HS-5 (cell line): Measurements from ENCODE around the gene ZFR2.
A peak's percentile ranks its signal among the peaks of the same experiment; 100 is the strongest.
"Not testable (repeated sequence)": the region's sequence is repeated elsewhere in the genome, so short reads cannot be mapped to it uniquely, and the experiment has no call there.

Source experiments
- DNase-seq: peaks from one replicate; pipeline ENCODE4 v3.0.0-alpha.2; 2012; ENCODE audit warnings: low read depth

The ZFR2 gene

GRCh38 chr19:3868770-3869456, at the start of gene ZFR2:
Gene ZFR2, minus strand, starts transcription at chr19:3869038. Its CDS starts 21 bp downstream, at chr19:3869017.
- peak; percentile 73 for DNase-seq

DNA sequence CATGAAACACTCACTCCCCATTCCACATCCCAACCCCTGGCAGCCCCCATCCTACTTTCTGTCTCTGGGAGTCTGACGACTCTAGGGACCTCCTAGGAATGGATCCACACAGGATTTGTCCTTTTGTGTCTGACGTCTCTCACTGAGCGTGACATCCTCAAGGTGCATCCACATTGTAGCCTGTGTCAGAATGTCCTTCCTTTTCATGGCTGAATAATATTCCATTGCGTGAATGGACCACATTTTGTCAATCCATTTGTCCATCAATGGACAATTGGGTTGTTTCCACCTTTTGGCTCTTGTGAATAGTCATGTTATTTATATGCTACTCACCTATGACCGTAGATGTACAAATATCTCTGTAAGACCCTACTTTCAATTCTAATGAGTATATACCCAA, 47.2 kb upstream of the ZFR2 start:
- DNase-seq: no peak

- DNase-seq: no peak
Measured at GRCh38 chr19:3914199-3914598, 45.4 kb upstream of the ZFR2 start.

DNA sequence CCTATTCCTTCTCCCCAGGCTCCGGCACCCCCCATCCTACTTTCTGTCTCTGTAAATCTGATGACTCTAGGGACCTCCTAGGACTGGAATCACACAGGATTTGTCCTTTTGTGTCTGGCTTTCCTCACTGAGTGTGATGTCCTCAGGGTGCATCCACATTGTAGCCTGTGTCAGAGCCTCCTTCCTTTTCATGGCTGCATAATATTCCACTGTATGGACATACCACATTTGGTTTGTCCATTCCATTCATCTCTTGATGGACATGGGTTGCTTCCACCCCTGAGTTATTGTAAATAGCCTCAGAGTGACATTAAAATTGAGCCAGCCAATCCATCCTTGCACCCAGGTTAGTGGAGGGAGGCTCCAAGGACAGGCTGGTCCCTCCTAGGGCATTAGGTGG, 41.3 kb upstream of the ZFR2 start:
- DNase-seq: no peak

DNA sequence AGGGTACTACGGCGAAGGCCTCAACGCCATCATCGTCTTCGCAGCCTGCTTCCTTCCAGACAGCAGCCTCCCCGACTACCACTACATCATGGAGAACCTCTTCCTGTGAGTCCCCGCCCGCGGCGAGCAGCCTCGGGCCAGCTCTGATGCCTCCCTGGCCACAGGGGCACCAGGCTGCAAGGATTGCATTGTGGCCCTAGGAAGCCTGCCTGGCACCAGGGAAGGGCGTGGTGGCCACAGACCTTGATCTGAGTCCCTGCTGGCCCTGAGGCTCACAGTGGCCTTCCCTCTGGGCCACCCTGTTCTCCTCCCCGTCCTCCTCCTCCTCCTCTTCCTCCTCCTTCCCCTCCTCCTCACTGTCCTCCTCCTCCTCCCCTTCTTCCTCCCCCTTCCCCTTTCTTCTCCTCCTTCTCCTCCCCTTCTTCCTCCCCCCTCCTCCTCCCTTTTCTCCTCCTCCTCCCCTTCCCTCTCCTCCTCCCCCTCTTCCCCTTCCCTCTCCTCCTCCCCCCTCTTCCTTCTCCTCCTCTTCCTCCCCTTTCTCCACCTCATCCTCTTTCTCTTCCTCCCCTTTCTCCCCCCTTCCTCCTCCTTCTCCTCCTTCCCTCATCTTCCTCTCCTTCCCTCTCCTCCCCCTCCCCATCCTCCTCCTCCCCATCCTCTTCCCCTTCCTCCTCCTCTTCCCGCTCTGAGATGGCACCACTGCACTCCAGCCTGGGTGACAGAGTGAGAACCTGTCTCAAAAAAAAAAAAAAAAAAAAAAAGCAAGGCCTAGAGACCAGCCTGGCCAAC, 39.6 kb upstream of the ZFR2 start:
- DNase-seq: no peak

DNA sequence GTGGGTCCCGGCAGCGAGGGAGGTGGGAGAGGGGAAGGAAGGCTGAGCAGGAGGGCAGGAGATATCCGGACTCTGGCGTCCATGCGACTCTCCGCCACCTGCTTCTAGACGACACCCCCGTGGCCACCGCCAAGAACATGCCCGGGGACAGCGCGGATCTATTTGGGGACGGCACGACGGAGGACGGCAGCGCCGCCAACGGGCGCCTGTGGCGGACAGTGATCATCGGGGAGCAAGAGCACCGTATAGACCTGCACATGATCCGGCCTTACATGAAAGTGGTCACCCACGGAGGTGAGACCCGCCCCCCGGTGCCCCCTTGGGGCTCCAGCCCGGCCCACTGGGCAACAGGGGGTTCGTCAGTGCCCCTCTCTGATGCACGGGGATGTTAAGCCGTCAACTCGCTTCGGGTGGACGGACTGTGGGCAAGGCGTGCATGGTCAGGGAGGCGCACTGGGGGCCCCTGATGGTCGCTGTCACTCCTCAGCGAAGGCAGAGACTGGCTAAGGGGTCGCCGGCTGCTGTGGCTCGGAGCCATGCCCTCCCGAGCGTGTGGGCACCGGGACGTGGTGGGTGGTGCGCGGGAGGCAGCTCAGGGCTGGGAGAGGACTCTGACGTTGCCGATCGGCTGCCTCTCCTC, 38.9 kb upstream of the ZFR2 start:
- DNase-seq: no peak

GRCh38 chr19:3904233-3904632, 35.4 kb upstream of the ZFR2 start:
- no peak for DNase-seq

GRCh38 chr19:3902317-3902973, 33.6 kb upstream of the ZFR2 start:
- DNase-seq: no peak

GRCh38 chr19:3899531-3900294, 30.9 kb upstream of the ZFR2 start:
- no peak for DNase-seq

DNA sequence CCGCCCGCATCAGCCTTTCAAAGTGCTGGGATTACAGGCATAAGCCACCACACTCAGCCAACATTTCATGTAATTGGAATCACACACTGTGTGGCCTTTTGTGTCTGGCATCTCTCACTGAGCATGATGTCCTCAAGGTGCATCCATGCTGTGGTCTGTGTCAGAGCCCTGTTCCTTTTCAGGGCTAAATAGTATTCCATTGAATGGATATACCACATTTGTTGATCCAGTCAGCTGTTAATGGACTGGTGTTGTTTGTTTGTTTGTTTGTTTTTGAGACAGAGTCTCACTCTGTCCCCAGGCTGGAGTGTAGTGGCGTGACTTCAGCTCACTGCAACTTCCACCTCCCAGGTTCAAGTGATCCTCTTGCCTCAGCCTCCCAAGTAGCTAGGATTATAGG, 29.6 kb upstream of the ZFR2 start:
- DNase-seq: no peak

- no peak for DNase-seq
Measured at GRCh38 chr19:3897936-3898335, 29.1 kb upstream of the ZFR2 start.

- no peak for DNase-seq
Measured at GRCh38 chr19:3895788-3896187, 26.9 kb upstream of the ZFR2 start.

DNA sequence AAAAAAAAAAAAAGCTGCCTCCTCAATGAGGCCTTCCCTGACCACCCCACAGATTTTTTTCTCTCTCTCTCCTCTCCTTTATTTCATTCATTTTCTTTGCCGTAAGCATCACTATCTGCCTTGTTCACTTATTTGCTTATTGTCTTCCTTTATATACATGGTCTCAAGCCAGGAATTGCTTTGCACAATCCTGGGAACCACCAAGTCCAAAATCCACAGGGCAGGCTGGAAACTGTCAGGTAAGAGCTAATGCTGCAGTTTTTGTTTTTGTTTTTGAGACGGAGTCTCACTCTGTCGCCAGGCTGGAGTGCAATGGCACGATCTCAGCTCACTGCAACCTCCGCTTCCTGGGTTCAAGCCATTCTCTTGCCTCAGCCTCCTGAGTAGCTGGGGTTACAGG, 26.1 kb upstream of the ZFR2 start:
- not testable (repeated sequence) for DNase-seq

DNA sequence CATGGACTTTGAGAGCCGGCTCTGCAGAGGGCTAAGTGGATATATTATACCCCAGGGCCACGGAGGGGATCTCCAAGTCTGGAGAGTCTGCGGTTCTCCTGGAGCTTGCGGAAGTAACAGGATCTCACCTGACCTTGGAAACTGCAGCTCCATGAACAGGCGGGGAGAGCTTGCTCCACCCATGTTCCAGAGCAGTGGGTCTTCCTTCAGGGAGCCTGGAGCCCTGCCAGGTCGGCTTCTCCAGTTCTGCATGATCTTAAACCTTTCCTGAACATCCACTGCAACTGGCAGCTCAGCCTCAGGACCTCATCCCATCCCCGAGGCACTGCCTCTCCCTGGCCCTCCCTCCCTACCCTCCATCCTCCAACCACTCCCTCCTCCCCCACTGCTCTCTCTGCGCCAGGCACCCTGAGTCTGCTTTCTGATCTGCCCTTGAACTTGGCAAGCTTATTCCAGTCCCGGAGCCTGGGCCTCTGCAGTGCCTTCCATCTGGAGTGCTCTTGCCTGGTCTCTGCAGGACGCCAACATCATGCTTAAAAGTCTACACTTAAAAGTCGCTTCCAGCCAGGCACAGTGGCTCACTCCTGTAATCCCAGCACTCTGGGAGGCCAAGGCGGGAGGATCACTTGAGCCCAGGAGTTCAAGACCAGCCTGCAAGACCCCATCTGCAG, 24.8 kb upstream of the ZFR2 start:
- no peak for DNase-seq

DNA sequence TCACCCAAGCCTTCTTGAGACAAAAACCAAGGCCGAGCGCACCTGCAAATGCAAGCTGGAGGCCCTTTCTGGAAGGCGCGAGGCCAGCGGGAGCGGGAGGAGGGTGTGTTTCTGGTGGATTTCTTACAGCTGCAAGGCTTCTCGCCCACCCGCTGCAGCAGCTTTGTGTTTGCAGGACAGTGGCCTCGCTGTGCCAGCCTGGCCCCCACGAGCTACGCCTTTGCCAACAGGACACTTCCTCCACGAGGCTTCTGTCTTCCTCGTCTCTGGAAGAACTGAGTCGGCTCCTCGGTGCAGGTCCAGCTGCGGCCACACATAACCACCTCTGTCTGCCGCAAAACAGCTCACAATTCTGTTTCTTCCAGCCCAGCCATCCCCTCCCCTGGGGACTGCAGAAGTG, 21.8 kb upstream of the ZFR2 start:
- DNase-seq: no peak

DNA sequence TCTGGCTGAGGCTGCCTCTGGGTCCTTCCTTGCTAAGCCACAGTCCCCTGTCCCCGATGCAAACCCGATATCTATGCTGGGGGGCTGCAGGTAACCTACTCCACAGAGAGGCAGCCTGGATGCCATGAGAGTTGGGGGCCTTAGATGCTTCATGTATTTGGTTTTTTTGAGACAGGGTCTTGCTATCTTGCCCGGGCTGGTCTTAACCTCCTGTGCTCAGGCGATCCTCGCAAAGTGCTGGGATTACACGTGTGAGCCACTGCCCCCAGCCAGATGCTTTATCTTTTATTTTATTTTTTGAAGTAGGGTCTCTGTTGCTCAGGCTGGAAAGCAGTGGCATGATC, 13.2 kb upstream of the ZFR2 start:
- no peak for DNase-seq

GRCh38 chr19:3881272-3882040, 12.6 kb upstream of the ZFR2 start:
- no peak for DNase-seq

DNA sequence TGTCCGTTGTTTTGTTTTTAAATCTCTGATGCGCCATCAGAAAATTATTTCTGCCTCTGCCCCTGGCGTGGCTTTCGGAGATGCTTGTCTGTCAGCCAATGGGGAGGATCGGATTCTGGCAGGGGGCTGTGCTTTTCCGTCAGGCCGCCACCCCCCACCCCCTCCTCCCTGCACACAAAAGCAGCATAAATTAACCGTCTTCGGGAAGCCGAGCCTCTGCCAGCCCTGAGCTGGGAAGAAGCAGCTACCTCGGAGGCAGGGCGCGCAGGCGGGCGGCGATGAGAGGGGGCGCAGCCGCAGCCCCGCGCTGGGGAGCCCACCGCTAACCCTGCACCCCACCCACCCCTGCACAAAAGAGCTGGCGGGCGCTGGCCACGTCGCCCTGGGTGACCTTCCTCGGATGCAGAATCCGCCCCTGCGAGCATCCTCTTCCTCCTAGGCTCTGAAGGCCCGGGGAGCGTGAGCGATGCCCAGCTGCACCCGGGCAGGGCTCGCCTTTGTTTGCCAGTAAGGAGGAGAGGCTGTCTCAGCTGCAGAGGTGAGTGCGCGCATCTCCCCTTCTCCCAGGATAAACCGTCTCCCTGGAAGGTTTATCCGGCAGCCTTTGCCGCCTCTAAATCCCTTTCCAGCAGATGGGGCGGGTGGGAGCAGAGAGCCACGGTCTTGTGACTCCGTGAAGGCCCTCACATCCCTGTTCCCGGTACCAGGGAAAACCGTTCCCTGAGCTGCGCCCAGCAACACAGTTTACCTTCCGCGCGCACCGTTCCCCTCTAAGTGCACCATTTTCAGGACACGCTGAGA, 11.8 kb upstream of the ZFR2 start, which contains the start of gene ATCAY:
ATCAY (plus strand) TSS at position 215 of the 801 bp plus-strand sequence. CDS start 5,083 bp downstream, outside the sequence.
- DNase-seq: no peak

DNA sequence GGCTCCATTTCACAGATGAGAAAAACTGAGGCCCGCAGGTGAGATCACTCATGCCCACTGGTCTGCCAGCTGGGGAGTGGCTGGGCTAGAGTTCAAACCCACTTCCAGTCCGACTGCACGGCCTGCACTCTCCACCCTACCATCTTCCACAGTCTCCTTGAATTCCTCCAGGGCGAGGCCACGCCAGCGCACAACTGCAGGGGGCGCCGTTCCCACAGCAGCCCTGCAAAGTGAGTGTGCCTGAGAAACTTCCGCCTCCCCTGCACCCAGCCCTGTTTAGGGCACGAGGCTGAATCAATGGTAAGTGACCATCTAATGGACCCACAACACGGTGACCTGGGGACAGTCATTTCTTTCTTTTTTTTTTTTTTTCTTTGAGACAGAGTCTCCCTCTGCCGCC, 10.8 kb upstream of the ZFR2 start:
- no peak for DNase-seq

DNA sequence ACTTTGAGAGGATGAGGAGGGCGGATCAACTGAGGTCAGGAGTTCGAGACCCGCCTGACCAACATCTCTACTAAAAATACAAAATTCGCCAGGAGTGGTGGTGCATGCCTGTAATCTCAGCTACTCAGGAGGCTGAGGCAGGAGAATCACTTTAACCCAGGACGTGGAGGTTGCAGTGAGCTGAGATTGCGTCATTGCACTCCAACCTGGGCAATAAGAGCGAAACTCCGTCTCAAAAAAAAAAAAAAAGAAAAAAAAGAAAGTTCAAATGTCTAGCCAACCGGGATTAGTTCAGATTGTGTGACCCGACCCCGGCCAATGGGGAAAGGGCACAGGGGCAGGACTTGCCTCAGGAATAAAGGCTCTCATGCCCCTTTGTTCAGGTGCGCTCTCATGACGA, 5.9 kb upstream of the ZFR2 start:
- DNase-seq: not testable (repeated sequence)
